SU-DHL-6 (cell line): ENCODE measurements around the gene ANHX.
"Not testable (repeated sequence)": the region's sequence is repeated elsewhere in the genome, so short reads cannot be mapped to it uniquely, and the experiment has no call there.

Experiments
- H2AFZ ChIP-seq: fragments of 200-600 bp; sonication (generic); 2 replicates; pipeline ENCODE4 v1.6.1; 2014; ENCODE audit warnings: low read depth, mild to moderate bottlenecking, moderate library complexity, mixed read lengths, antibody characterized with exemption, low read length; ENCODE audit not compliant: severe bottlenecking
- H3F3A ChIP-seq: fragments of 200-600 bp; shearing (Covaris generic); 2 replicates; pipeline ENCODE4 v1.6.0; 2016; ENCODE audit warnings: antibody characterized with exemption, mild to moderate bottlenecking; ENCODE audit not compliant: insufficient read depth
- H3K27ac ChIP-seq: fragments of 200-600 bp; sonication (generic); 2 replicates; pipeline ENCODE4 v1.5.1; 2016; ENCODE audit warnings: low read depth, mild to moderate bottlenecking, low read length, moderate library complexity, mixed read lengths
- H3K27me3 ChIP-seq: fragments of 200-600 bp; sonication (generic), shearing (Covaris generic); 2 replicates; pipeline ENCODE4 v1.6.0; 2014; ENCODE audit warnings: mild to moderate bottlenecking, low read length
- H3K36me3 ChIP-seq: fragments of 200-600 bp; sonication (generic); 2 replicates; pipeline ENCODE4 v1.6.1; 2014; ENCODE audit warnings: mild to moderate bottlenecking, low read length, mixed read lengths
- H3K4me2 ChIP-seq: fragments of 300-600, 200-600 bp; shearing (Covaris generic), sonication (generic); 2 replicates; pipeline ENCODE4 v1.6.0; 2014; ENCODE audit warnings: low read length, low read depth, mild to moderate bottlenecking; ENCODE audit not compliant: poor library complexity, severe bottlenecking
- H3K4me3 ChIP-seq: fragments of 200-600 bp; sonication (generic); 2 replicates; pipeline ENCODE4 v1.5.1; 2014; ENCODE audit warnings: antibody characterized with exemption, low read length, mild to moderate bottlenecking, mixed read lengths; ENCODE audit not compliant: insufficient read depth, poor library complexity, severe bottlenecking
- H3K79me2 ChIP-seq: fragments of 200-600 bp; sonication (generic); 2 replicates; pipeline ENCODE4 v1.6.1; 2014; ENCODE audit warnings: mild to moderate bottlenecking, low read length, moderate library complexity; ENCODE audit not compliant: insufficient read depth
- H3K9ac ChIP-seq: fragments of 200-600 bp; sonication (generic); 2 replicates; pipeline ENCODE4 v1.7.0; 2014; ENCODE audit warnings: mild to moderate bottlenecking, low read length
- H3K9me2 ChIP-seq: fragments of 200-600 bp; sonication (generic); replicated peaks from 2 replicates; pipeline ENCODE4 v1.6.1; 2014; ENCODE audit warnings: low read length; ENCODE audit not compliant: insufficient read depth
- H3K9me3 ChIP-seq: fragments of 200-600 bp; sonication (generic); 2 replicates; pipeline ENCODE4 v1.6.1; 2014; ENCODE audit warnings: low read length, mixed read lengths; ENCODE audit not compliant: insufficient read depth
- H4K20me1 ChIP-seq: fragments of 200-600 bp; sonication (generic); 2 replicates; pipeline ENCODE4 v1.6.1; 2014; ENCODE audit warnings: low read depth, mild to moderate bottlenecking, antibody characterized with exemption, low read length, moderate library complexity, mixed read lengths
- EZH2phosphoT487 ChIP-seq: fragments of 200-600 bp; sonication (generic), shearing (Covaris generic); conservative IDR thresholded peaks from 2 replicates; pipeline ENCODE4 v1.6.1; 2018; ENCODE audit warnings: mild to moderate bottlenecking, antibody characterized with exemption, low read length, moderate library complexity, mixed read lengths
- TF ChIP-seq, protein P1 (sequence below): fragments of 200-600 bp; sonication (generic); IDR thresholded peaks from one replicate; pipeline ENCODE4 v1.5.1; 2017; ENCODE audit warnings: antibody characterized with exemption, mild to moderate bottlenecking, low read length, moderate library complexity; ENCODE audit not compliant: insufficient read depth, poor library complexity, severe bottlenecking

ANHX gene

DNA sequence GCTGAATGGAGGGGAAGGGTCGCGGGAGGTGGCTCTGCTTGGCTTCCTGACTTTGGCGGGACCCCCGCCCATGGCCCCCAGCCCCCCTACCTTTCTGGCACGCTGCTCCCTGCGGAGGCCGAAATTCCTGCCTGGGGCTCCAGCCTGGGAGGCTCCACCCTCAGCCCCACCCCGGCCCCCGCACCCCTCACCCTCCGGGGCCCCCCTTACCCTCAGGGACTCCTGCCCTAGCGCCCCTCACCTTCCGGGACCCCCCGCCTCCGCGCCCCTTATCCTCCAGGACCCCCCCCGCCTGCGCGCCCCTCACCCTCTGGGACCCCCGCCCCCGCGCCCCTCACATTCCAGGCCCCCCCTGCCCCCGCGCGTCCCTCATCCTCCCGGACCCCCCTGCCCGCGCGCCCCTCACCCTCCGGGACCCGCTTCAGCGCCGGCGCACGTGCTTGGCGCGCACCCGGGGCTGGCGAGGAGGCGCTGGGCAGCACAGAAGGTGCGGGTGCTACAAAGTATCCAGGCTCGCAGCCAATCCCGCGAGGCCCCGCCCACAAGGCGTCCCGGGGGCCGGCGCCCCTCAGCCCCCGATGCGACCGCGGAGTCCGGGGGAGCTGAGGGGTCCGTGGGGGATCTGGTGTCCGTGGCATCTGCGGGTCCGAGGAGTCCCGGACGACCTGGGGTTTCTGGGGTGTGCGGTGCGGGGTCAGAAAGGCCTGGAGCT, at the start of gene ANHX:
Gene ANHX, minus strand, starts transcription at position 477 of the 712 bp plus-strand sequence. CDS start 1,521 bp downstream, outside the sequence.
- no peaks in the 10 kb centered on the region for H3F3A ChIP-seq
- no peaks in the 10 kb centered on the region for H4K20me1 ChIP-seq
- H3K9me2 ChIP-seq: no peaks in the 10 kb centered on the region
- H3K4me2 ChIP-seq: no peak within 1 kb of the TSS
- H3K27me3 ChIP-seq: no peaks in the 10 kb centered on the region
- TF ChIP-seq, protein P1, sequence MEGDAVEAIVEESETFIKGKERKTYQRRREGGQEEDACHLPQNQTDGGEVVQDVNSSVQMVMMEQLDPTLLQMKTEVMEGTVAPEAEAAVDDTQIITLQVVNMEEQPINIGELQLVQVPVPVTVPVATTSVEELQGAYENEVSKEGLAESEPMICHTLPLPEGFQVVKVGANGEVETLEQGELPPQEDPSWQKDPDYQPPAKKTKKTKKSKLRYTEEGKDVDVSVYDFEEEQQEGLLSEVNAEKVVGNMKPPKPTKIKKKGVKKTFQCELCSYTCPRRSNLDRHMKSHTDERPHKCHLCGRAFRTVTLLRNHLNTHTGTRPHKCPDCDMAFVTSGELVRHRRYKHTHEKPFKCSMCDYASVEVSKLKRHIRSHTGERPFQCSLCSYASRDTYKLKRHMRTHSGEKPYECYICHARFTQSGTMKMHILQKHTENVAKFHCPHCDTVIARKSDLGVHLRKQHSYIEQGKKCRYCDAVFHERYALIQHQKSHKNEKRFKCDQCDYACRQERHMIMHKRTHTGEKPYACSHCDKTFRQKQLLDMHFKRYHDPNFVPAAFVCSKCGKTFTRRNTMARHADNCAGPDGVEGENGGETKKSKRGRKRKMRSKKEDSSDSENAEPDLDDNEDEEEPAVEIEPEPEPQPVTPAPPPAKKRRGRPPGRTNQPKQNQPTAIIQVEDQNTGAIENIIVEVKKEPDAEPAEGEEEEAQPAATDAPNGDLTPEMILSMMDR: no peak
- TF ChIP-seq EZH2phosphoT487: no peak
- H3K27ac ChIP-seq: no peak within 1 kb of the TSS
- H2AFZ ChIP-seq: no peak within 1 kb of the TSS
- no peak within 1 kb of the TSS for H3K9ac ChIP-seq
- peaks cover 27% of the 10 kb centered on the region; the same call in 1 of the 2 replicates for H3K9me3 ChIP-seq
- no peaks in the 10 kb centered on the region for H3K79me2 ChIP-seq
- no peaks in the 10 kb centered on the region for H3K36me3 ChIP-seq
- H3K4me3 ChIP-seq: no peak within 1 kb of the TSS

DNA sequence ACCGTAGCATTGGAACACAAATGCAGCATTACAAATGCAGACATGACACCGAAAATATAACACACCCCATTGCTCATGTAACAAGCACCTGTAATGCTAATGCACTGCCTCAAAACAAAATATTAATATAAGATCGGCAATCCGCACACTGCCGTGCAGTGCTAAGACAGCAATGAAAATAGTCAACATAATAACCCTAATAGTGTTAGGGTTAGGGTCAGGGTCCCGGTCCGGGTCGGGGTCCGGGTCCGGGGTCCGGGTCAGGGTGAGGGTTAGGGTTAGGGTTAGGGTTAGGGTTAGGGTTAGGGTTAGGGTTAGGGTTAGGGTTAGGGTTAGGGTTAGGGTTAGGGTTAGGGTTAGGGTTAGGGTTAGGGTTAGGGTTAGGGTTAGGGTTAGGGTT, 29.0 kb upstream of the ANHX start:
- H2AFZ ChIP-seq, H3K27ac ChIP-seq, H3K36me3 ChIP-seq, H3K4me3 ChIP-seq, H3K9ac ChIP-seq, H3K79me2 ChIP-seq, H3K4me2 ChIP-seq, H3F3A ChIP-seq, H4K20me1 ChIP-seq, H3K9me3 ChIP-seq, H3K27me3 ChIP-seq, H3K9me2 ChIP-seq: not testable (repeated sequence)

DNA sequence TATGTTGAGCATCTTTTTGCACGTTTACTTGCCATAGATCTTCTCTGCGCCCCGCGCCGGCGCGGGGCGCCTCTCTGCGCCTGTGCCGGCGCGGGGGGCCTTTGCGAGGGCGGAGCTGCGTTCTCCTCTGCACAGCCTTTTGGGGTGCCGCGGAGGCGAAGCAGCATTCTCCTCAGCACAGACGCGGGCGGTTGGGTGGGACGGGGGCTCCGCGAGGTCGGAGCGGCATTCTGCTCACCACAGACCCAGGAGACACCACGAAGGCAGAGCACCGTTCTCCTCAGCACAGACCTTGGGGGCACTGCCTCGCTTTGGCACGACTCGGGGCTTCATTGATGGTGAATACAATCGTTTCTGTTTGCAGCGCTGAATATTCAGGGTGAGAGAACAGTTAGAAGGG, 28.5 kb upstream of the ANHX start:
- H3K27me3 ChIP-seq: no peaks in the 10 kb centered on the region
- H3K4me2 ChIP-seq: no peak overlapping the region
- H3K4me3 ChIP-seq: no peak overlapping the region
- TF ChIP-seq, protein P1: no peak
- TF ChIP-seq EZH2phosphoT487: no peak
- no peaks in the 10 kb centered on the region for H4K20me1 ChIP-seq
- no peaks in the 10 kb centered on the region for H3F3A ChIP-seq
- no peaks in the 10 kb centered on the region for H3K36me3 ChIP-seq
- H2AFZ ChIP-seq: no peak overlapping the region
- H3K27ac ChIP-seq: no peak overlapping the region
- H3K9ac ChIP-seq: no peak overlapping the region
- H3K9me3 ChIP-seq: no peaks in the 10 kb centered on the region
- H3K9me2 ChIP-seq: no peaks in the 10 kb centered on the region
- no peaks in the 10 kb centered on the region for H3K79me2 ChIP-seq

DNA sequence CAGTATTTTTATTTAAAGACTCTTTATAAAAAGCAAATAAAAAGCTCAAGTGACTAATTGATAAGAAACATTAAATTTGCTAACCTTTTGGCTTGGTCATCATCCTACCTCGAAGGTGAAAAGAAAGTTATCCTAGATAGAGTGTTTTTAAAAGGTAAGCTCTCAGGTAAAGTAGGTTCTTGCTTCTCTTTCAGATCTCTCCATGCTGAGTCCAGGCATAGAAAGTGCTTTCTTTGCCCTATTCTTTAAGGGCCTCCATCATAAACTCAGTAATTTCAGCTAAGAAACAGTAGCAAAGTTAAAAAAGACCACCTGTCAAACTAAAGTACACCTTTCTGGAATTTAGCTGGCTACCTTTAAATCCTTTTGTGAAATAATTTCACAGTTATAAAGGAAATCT, 20.6 kb upstream of the ANHX start:
- TF ChIP-seq, protein P1: no peak
- no peak for TF ChIP-seq EZH2phosphoT487
- Histone ChIP-seq H3K9ac (no peak overlapping the region), H3F3A (no peaks in the 10 kb centered on the region), H3K27me3 (no peaks in the 10 kb centered on the region), H3K79me2 (no peaks in the 10 kb centered on the region), H3K4me2 (no peak overlapping the region), H3K9me3 (peaks cover 6% of the 10 kb centered on the region; the same call in 1 of the 2 replicates), H3K4me3 (no peak overlapping the region), H3K36me3 (no peaks in the 10 kb centered on the region), H3K9me2 (no peaks in the 10 kb centered on the region), H4K20me1 (no peaks in the 10 kb centered on the region), H2AFZ (no peak overlapping the region), H3K27ac (no peak overlapping the region)

DNA sequence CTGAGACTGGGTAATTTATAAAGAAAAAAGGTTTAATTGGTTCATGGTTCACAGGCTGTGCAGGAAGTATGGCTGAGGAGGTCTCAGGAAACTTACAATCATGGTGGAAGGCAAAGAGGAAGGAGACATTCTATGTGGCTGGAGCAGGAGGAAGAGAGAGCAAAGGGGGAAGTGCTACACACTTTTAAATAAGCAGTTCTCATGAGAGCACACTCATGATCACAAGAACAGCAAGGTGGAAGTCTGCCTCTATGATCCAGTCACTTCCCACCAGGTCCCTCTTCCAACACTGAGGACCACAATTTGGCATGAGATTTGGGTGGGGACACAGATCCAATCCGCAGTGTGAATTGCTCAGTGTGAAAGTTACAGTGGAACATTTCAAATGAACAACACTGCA, 20.2 kb upstream of the ANHX start:
- not testable (repeated sequence) for H3K4me2 ChIP-seq, H4K20me1 ChIP-seq, H3K27me3 ChIP-seq, H3K79me2 ChIP-seq, H3K9me3 ChIP-seq, H3K27ac ChIP-seq, H3K4me3 ChIP-seq, H2AFZ ChIP-seq, H3F3A ChIP-seq, H3K9me2 ChIP-seq, H3K36me3 ChIP-seq, H3K9ac ChIP-seq
